Activated CD4-positive, alpha-beta memory T cell treated with anti-CD3 and anti-CD28 coated beads, Interleukin-2, amount 10 ng/mL, durations not matched to agents 7 days and 5 days (primary cell): ENCODE results near the gene RETREG1. TPM values are rescaled to one million over a fixed set of nuclear protein-coding genes. Genes with fewer than 3 reads are reported as not detected.
"Not testable (repeated sequence)": the region's sequence is repeated elsewhere in the genome, so short reads cannot be mapped to it uniquely, and the experiment has no call there.

Experiments
- CTCF ChIA-PET: fragments of 350-600 bp; sonication (Branson Sonifier 250); formaldehyde crosslinking; loops from one replicate; lab custom pipeline; 2021; ENCODE audit warnings: antibody characterized with exemption, inconsistent platforms; lab: Charles Lee
- POLR2A ChIA-PET: fragments of 350-600 bp; sonication (Branson Sonifier 250); formaldehyde crosslinking; loops from one replicate; lab custom pipeline; 2021; ENCODE audit warnings: antibody characterized with exemption; lab: Charles Lee
- DNase-seq: peaks from one replicate; pipeline ENCODE4 v3.0.0-alpha.2; 2020
- H3K27ac Mint-ChIP-seq: one replicate; pipeline ENCODE4 v1.8.0; 2021; ENCODE audit warnings: mild to moderate bottlenecking, mixed read lengths
- H3K27me3 Mint-ChIP-seq: one replicate; pipeline ENCODE4 v1.8.0; 2021; ENCODE audit warnings: mixed read lengths
- H3K36me3 Mint-ChIP-seq: one replicate; pipeline ENCODE4 v1.8.0; 2021; ENCODE audit warnings: low read depth, mixed read lengths
- H3K4me1 Mint-ChIP-seq: one replicate; pipeline ENCODE4 v1.8.0; 2021; ENCODE audit warnings: mixed read lengths
- H3K4me3 Mint-ChIP-seq: one replicate; pipeline ENCODE4 v1.8.0; 2021; ENCODE audit warnings: mild to moderate bottlenecking, mixed read lengths
- H3K9me3 Mint-ChIP-seq: one replicate; pipeline ENCODE4 v1.8.0; 2021; ENCODE audit warnings: mixed read lengths
- total RNA-seq, 2 experiments: library from RNA; stranded (reverse); gene quantifications; one replicate each; pipeline ENCODE4 v1.2.3, GENCODE V29; 2021

RETREG1 gene
- total RNA-seq, 2 experiments from 2014 or later: 15.1 to 17.3 TPM

DNA sequence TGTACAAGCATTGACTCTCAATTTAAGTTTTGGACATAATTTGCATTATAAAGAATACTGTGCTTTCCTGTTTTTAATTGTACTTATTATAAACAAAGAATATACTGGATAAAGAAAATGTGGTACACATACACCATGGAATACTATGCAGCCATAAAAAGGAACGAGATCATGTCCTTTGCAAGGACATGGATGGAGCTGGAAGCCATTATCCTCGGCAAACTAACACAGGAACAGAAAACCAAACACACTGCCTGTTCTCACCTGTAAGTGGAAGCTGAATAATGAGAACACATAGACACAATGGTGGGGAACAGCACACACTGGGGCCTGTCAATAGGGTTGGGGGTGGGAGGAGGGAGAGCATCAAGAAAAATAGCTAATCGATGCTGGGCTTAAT lies 140.4 kb downstream of the RETREG1 start:
- CTCF ChIA-PET: not testable (repeated sequence)

DNA sequence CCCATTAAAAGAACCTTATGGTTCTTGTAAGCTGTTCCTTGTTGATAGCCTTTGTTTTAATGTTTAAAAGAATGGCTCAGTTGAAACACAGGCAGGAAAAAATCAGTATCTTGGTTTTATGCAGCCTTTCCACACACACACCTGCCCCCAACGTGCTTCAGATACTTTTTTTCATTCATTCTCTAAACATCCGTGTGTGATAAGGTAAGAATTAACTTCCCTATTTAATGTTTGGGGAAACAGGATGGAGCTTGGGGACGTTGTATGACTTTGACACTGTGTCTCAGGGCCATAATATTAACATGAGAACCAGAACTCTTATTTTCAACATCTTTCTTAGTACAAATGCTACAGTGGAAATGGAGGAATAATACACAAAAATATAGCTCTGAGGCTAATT lies 145.4 kb downstream of the RETREG1 start:
- peaks cover 28% of the 10 kb centered on the region for H3K4me1 Mint-ChIP-seq
- no peak overlapping the region for H3K27ac Mint-ChIP-seq
- H3K27me3 Mint-ChIP-seq: no peaks in the 10 kb centered on the region
- no peak overlapping the region for H3K4me3 Mint-ChIP-seq
- CTCF ChIA-PET: interaction anchor here (0.5 to 5.7 kb wide), 2 partner anchors 15 to 22 kb away, joined by 3 to 30 read pairs; no protein-coding TSS in a partner anchor
- no peak for DNase-seq
- H3K36me3 Mint-ChIP-seq: peaks cover 23% of the 10 kb centered on the region
- POLR2A ChIA-PET: no interaction called here
- H3K9me3 Mint-ChIP-seq: no peaks in the 10 kb centered on the region

More for the DNA sequence above, 140.4 kb downstream of the RETREG1 start:
- H3K27me3 Mint-ChIP-seq, H3K9me3 Mint-ChIP-seq, DNase-seq, POLR2A ChIA-PET, H3K4me1 Mint-ChIP-seq, H3K4me3 Mint-ChIP-seq, H3K27ac Mint-ChIP-seq: not testable (repeated sequence)
- H3K36me3 Mint-ChIP-seq: peaks cover 14% of the 10 kb centered on the region

DNA sequence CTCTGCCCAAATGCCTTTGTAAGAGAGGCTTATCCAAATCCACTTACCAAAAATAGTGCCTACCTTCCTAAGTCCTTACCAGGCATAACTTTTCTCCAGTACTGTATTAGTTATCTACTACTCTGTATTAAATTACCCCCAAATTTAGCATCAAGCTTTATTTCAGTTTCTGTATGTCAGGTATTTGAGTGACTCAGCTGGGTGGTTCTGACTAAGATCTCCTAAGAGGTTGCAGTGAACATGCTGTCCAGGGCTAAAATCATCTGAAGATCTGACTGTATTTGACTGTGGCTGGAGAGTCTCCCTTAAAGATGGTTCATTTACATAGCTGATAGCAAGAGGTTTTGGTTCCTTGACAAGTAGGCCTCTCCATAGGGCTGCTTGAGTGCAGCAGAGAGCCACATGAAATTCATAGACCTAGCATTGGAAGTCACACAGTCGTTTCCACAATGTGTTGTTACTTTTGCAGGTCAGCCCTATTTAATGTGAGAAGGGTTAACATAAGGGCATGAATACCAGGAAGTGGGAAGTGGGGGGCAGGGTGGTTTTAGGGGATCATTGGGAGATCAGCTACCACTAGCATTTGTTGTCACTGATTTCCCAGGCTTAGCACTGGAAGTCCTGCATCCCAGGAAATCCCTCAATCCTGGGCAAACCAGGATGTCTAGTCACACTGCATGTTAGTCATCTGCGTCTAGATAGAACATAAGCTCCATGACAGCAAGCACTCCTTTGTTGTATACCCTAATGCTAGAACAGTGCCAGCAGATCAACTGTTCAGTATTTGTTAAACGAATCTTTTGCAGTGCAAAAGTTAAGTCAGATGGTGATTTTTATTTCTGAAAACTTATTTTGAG lies 149.2 kb downstream of the RETREG1 start:
- Mint-ChIP-seq H3K27me3 (no peaks in the 10 kb centered on the region), H3K9me3 (no peaks in the 10 kb centered on the region), H3K27ac (peak overlapping the region; percentile 94), H3K4me1 (peaks cover 59% of the 10 kb centered on the region), H3K36me3 (peaks cover 40% of the 10 kb centered on the region), H3K4me3 (peak overlapping the region; percentile 98)
- DNase-seq: no peak
- ChIA-PET CTCF (interaction anchor here (1.1 to 5.7 kb wide), 4 partner anchors 9 to 307 kb away, joined by 3 to 30 read pairs (median 4); no protein-coding TSS in a partner anchor), POLR2A (interaction anchor here (0.6 to 1.2 kb wide), 3 partner anchors 12 to 150 kb away, joined by 3 to 6 read pairs (median 4); partner anchors contain the start of gene RETREG1)

DNA sequence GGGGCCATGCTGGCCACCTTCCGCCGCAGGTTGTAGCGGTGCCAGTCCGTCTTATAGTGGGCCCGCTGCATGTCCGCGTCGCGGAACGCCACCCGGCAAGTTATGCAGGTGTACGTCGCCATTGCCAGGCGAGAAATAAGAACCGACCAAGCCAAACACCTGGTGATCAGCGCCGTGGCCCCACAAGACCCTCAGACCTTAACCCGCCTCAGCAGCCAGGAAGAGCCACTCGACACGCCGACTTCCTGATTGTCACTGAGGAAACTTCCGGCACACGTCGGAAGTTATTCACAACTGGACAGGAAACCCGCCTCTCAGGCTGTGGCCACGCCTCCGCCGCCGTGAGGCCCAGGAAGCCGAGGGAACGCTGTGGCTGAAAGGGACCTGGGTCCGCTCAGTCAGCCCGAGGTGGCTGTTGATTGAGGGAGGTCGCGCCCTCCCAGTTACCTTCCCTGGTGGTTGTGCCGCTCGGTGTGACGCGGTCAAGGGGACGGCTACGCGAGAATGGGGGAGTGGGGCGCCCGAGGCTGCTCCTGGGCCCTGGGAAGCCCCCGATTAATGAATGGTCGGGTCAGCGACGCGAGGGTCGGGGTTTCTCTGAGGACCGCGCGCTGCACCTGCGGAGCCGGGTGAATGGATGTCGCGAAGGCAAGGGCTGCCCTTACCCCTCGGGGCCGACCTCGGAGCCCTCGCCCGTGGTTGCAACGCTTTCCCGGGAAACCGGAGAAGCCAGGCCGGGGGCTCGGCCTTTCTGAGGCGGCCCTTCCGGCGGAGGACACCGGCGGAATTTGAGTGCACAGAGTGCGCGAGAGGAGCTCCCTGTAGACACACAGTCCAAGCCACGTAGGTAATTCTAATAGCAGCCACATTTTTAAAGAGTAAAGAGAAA lies 151.0 kb downstream of the RETREG1 start, which contains the start of gene ZNF622:
Gene ZNF622, minus strand, starts transcription at position 257 of the 889 bp plus-strand sequence. Its CDS starts 135 bp downstream, at position 122.
- Mint-ChIP-seq H3K4me1 (peaks cover 76% of the 10 kb centered on the region), H3K27me3 (no peaks in the 10 kb centered on the region), H3K9me3 (no peaks in the 10 kb centered on the region), H3K4me3 (peak within 1 kb of the TSS; percentile 98), H3K27ac (peak within 1 kb of the TSS; percentile 94), H3K36me3 (peaks cover 56% of the 10 kb centered on the region)
- ChIA-PET CTCF (interaction anchor here (2.8 kb wide), 1 partner anchor 10 kb away, joined by 15 read pairs; no protein-coding TSS in a partner anchor), POLR2A (interaction anchor here (0.9 to 1.1 kb wide), 2 partner anchors 10 to 13 kb away, joined by 3 to 5 read pairs; no protein-coding TSS in a partner anchor)
- DNase-seq: peak; percentile 91

DNA sequence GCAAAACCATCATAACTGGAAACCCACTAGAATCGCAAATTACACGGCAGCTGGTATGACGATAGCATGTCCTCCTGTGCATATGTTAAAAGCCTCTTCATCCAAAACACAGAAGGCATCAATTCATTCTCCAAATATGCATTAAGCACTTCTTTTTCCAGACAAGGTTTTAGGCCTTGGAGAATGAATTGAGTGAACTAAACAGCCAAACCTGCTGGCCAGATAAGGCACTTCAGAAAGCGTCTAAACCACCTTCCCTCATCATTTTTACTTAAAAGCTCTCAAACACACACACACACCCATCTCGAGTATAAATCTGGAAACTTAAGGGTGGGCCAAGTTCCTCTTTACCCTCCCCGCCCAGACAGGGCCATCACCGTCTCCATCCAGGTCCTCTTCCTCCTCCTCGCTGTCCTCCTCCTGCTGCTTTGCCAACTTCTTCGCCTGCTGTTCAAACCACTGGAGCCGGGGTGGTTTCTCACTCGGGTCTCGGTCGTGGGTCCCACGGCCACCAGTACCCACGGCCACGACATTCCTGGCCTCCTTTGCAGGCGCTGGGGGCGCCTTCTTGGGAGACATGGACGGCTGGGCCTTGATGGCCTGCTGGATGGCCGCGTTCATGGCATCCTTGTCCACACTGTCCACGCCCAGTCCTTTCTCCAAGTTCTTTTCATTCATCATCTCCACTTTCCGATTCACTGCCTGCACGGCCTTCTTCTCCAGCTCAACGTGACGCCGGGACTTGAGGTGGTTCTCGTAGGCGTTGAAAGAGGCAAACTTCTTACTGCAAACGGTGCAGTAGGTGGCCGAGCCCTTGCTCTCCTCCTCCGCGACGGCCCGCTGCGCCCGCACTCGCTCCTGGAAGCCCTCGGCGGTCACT lies 151.9 kb downstream of the RETREG1 start:
- ChIA-PET POLR2A (interaction anchor here (0.9 to 1.4 kb wide), 4 partner anchors 8 to 18 kb away, joined by 3 to 5 read pairs (median 4); no protein-coding TSS in a partner anchor), CTCF (interaction anchor here (2.8 kb wide), 1 partner anchor 9 kb away, joined by 15 read pairs; no protein-coding TSS in a partner anchor)
- Mint-ChIP-seq H3K36me3 (peaks cover 60% of the 10 kb centered on the region), H3K4me3 (peak overlapping the region; percentile 98), H3K27ac (peak overlapping the region; percentile 94), H3K4me1 (peaks cover 83% of the 10 kb centered on the region), H3K27me3 (no peaks in the 10 kb centered on the region), H3K9me3 (no peaks in the 10 kb centered on the region)
- DNase-seq: no peak

DNA sequence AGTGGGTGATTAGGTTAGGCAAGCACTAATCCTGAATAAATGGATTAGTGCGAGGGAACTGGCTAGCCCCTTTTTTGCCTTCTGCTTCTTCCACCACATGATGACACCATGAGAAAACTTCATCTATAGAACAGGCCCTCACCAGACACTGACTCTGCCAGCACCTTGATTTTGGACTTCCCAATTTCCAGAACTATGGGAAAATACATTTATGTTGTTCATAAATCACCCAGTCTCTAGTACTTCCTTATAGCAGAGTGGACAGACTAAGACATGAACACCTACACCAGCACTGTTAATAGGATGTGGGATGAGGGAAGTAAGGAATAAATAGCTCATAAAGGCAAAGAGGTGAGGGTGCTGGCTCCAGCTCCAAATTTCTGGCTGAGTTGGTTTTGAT lies 152.6 kb downstream of the RETREG1 start:
- Mint-ChIP-seq H3K4me1 (peaks cover 85% of the 10 kb centered on the region), H3K27ac (peak overlapping the region; percentile 94), H3K27me3 (no peaks in the 10 kb centered on the region), H3K4me3 (peak overlapping the region; percentile 98), H3K9me3 (no peaks in the 10 kb centered on the region), H3K36me3 (peaks cover 65% of the 10 kb centered on the region)
- POLR2A ChIA-PET: interaction anchor here (0.9 to 1.4 kb wide), 2 partner anchors 7 to 17 kb away, joined by 3 to 5 read pairs; no protein-coding TSS in a partner anchor
- no peak for DNase-seq
- CTCF ChIA-PET: interaction anchor here (2.8 kb wide), 1 partner anchor 8 kb away, joined by 15 read pairs; no protein-coding TSS in a partner anchor

DNA sequence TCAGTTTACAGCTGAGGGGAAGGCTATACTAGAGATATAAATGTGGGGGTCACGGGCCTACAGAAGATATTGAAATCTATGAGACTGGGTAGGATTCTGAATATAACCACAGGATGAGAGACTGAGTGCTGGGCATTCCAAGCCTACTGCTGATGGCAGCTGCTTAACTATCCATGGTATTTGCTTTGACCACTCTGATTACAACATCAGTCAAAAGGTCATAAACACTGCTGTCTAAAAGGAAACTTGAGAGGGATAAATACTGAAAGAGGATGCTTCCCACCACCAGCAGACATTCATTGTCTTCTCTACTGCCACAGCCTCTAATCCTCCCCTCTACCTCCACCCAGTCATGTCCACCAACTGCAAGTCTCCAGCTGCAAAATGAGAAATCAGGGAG lies 155.0 kb downstream of the RETREG1 start:
- ChIA-PET CTCF (no interaction called here), POLR2A (no interaction called here)
- Mint-ChIP-seq H3K27ac (no peak overlapping the region), H3K4me3 (no peak overlapping the region), H3K36me3 (peaks cover 73% of the 10 kb centered on the region), H3K9me3 (no peaks in the 10 kb centered on the region), H3K27me3 (no peaks in the 10 kb centered on the region), H3K4me1 (peaks cover 80% of the 10 kb centered on the region)
- DNase-seq: no peak

DNA sequence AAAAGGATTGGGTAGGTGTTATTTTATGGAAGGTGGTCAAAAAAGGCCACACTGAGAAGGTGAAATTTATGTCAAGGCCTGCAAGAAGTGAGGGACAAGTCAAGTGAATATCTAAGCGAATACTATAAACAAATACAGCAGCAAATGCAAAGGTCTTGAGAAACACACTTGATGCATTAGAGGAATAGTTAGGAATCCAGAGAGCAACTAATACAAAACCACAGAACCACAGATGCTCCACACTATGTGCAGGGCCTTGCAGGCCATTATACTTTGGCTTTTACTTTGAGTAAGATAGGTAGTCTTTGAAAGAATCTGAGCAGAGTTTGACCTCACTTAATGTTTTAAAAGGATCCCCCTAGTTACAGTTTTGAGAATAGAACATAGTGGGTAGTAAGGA lies 155.8 kb downstream of the RETREG1 start:
- Mint-ChIP-seq H3K36me3 (peaks cover 81% of the 10 kb centered on the region), H3K4me1 (peaks cover 81% of the 10 kb centered on the region), H3K9me3 (no peaks in the 10 kb centered on the region), H3K27me3 (no peaks in the 10 kb centered on the region), H3K4me3 (no peak overlapping the region), H3K27ac (no peak overlapping the region)
- ChIA-PET POLR2A (no interaction called here), CTCF (no interaction called here)
- DNase-seq: no peak

DNA sequence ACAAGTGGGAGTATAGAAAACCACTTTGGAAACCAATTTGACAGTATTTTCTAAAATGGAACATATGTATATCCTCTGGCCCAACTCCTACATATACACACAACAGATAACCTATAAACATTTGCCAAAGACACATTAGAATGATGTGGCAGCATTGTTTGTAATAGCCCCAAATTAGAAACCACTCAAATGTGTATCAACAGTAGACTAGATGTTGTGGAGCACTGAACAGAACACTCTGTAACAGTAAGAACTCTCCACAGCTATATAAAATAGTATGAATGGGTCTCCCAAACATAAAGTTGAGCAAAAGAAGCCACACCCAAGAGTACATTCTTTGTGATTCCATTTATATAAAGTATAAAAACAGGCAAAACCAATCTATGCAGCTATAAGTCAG lies 157.3 kb downstream of the RETREG1 start:
- H3K4me3 Mint-ChIP-seq: no peak overlapping the region
- ChIA-PET CTCF (interaction anchor here (4.6 kb wide), 1 partner anchor 298 kb away, joined by 48 read pairs; no protein-coding TSS in a partner anchor), POLR2A (no interaction called here)
- H3K36me3 Mint-ChIP-seq: peaks cover 80% of the 10 kb centered on the region
- H3K4me1 Mint-ChIP-seq: peaks cover 82% of the 10 kb centered on the region
- no peak for DNase-seq
- H3K27me3 Mint-ChIP-seq: no peaks in the 10 kb centered on the region
- H3K27ac Mint-ChIP-seq: no peak overlapping the region
- no peaks in the 10 kb centered on the region for H3K9me3 Mint-ChIP-seq

DNA sequence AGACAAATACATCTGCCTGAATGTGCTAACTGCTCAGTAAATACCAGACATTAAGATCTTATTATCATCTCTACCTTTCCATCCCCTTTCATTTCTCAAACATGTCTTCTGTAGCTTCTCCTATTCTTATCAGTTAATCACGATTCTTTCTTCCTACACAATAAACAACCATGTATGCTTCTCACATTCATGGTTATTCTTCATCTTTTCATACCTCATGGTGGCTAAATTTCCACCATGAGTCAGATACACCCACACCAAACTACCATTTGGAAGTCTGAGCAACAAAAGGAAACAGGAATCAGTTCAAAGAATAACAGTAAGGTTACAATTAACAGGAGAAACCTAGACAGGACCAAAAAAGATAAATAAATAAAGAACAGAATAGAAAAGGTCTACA lies 158.9 kb downstream of the RETREG1 start:
- no peaks in the 10 kb centered on the region for H3K9me3 Mint-ChIP-seq
- DNase-seq: no peak
- peaks cover 73% of the 10 kb centered on the region for H3K36me3 Mint-ChIP-seq
- peaks cover 66% of the 10 kb centered on the region for H3K4me1 Mint-ChIP-seq
- H3K27me3 Mint-ChIP-seq: no peaks in the 10 kb centered on the region
- H3K4me3 Mint-ChIP-seq: no peak overlapping the region
- ChIA-PET CTCF (interaction anchor here (3.0 to 4.6 kb wide), 3 partner anchors 11 to 297 kb away, joined by 20 to 48 read pairs (median 30); no protein-coding TSS in a partner anchor), POLR2A (no interaction called here)
- peak overlapping the region; percentile 48 for H3K27ac Mint-ChIP-seq

DNA sequence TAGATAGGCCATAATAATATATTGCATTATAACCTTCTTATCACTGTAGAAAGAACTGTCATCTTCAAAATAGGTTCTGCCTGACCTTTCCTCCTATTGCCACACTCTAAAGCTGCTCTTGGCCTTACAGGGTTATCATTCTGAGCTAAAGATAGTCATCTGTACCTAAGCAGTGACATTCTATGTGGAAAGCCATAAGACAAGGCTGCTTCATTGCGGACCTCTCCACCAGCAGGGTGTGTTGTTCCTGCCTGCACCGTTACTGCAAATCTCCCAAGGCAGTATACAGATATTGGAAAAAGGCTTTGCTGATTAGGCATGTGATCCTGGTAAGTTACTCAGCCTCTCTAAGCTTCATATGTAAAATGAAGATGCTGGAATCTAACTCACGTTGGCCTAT lies 159.3 kb downstream of the RETREG1 start:
- Mint-ChIP-seq H3K27me3 (no peaks in the 10 kb centered on the region), H3K36me3 (peaks cover 75% of the 10 kb centered on the region), H3K9me3 (no peaks in the 10 kb centered on the region), H3K27ac (peak overlapping the region; percentile 48), H3K4me1 (peaks cover 63% of the 10 kb centered on the region), H3K4me3 (no peak overlapping the region)
- no peak for DNase-seq
- POLR2A ChIA-PET: no interaction called here
- CTCF ChIA-PET: interaction anchor here (1.3 to 4.6 kb wide), 6 partner anchors 8 to 296 kb away, joined by 3 to 48 read pairs (median 18); partner anchors contain the start of genes RETREG1 and ZNF622
